ENCODE data around the gene PLXNB1. TPM values are rescaled to one million over a fixed set of nuclear protein-coding genes. Genes with fewer than 3 reads are reported as not detected.

PLXNB1 gene
- total and polyA plus RNA-seq, 2 experiments from 2014 or later: 49.0 to 144 TPM

DNA sequence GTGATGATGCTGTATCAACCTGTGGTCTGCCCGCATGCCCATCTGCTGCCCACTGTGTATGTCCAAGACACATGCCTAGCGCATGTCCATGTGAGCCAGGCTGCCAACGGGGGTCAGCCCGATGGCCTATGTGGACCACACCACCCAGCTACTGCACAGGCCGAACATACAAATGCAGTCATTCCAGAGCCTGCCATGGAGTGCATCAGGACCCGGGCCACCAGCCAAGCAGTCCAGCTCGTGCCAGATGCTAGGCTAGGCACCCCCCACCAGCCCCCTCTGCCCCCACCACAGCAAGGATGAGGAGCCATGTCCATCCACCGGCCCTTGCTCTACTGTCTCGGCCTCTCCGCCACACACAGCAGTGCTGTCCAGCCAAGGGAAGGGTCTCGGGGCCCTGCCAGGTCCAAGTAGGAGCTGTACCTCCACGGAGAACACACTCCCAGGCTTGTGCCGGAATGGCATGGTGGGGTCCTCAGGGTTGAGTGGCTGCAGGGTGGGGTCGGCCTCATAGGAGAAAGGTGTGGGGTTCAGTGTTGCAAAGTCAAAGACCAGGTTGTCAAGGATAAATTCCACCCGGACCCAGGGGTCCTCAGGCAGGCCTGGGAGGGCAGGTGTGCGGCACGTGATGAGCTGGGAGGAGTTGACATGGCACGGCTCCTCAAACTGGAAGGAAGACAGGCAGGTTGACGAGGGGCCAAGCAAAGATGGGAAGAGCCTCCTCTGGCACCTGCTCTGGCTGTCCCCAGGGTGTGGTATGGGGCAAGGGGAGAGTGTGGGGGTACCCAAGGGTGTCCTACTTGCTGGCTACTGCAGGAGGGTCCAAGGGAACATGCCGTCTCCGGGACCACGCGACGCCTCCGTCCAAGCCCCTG is 15.3 kb downstream of the PLXNB1 start (continued):
- TF ChIP-seq NANOG (IDR thresholded peaks at IDR 0.05; ENCODE audit: borderline replicate concordance): no peak
- TF ChIP-seq EZH2phosphoT487 (IDR thresholded peaks at IDR 0.05; ENCODE audit: unreplicated experiment): no peak
- TF ChIP-seq STAT1 (IDR thresholded peaks at IDR 0.05; ENCODE audit: unreplicated experiment): no peak
- TF ChIP-seq, protein P1, sequence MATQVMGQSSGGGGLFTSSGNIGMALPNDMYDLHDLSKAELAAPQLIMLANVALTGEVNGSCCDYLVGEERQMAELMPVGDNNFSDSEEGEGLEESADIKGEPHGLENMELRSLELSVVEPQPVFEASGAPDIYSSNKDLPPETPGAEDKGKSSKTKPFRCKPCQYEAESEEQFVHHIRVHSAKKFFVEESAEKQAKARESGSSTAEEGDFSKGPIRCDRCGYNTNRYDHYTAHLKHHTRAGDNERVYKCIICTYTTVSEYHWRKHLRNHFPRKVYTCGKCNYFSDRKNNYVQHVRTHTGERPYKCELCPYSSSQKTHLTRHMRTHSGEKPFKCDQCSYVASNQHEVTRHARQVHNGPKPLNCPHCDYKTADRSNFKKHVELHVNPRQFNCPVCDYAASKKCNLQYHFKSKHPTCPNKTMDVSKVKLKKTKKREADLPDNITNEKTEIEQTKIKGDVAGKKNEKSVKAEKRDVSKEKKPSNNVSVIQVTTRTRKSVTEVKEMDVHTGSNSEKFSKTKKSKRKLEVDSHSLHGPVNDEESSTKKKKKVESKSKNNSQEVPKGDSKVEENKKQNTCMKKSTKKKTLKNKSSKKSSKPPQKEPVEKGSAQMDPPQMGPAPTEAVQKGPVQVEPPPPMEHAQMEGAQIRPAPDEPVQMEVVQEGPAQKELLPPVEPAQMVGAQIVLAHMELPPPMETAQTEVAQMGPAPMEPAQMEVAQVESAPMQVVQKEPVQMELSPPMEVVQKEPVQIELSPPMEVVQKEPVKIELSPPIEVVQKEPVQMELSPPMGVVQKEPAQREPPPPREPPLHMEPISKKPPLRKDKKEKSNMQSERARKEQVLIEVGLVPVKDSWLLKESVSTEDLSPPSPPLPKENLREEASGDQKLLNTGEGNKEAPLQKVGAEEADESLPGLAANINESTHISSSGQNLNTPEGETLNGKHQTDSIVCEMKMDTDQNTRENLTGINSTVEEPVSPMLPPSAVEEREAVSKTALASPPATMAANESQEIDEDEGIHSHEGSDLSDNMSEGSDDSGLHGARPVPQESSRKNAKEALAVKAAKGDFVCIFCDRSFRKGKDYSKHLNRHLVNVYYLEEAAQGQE (IDR thresholded peaks at IDR 0.05; ENCODE audit: unreplicated experiment): no peak
- TF ChIP-seq, protein P2, sequence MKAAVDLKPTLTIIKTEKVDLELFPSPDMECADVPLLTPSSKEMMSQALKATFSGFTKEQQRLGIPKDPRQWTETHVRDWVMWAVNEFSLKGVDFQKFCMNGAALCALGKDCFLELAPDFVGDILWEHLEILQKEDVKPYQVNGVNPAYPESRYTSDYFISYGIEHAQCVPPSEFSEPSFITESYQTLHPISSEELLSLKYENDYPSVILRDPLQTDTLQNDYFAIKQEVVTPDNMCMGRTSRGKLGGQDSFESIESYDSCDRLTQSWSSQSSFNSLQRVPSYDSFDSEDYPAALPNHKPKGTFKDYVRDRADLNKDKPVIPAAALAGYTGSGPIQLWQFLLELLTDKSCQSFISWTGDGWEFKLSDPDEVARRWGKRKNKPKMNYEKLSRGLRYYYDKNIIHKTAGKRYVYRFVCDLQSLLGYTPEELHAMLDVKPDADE (IDR thresholded peaks at IDR 0.05): no peak

DNA sequence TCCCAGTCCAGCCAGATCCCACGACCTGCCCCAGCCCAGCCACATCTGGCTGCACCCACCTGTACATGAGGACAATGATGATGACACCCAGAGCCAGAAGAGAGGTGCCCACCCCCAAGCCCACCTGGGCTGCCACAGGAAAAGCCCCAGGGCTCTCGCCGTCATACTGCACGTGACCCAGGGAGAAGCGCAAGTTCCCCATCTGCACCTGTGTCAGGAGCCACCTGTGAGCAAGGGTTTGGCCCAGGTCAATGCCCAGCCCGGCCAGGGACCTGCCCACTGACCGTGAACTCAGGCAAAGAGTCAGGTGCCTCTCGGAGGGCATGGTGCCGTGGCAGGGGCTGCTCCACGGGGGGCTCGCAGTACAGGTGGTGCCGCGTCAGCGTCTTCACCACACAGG is 16.3 kb downstream of the PLXNB1 start:
- H3K36me3 Mint-ChIP-seq (ENCODE audit: low read depth): peaks cover 94% of the 10 kb centered on the region
- peaks cover 15% of the 10 kb centered on the region; the same call in 1 of the 2 replicates for H3K36me3 ChIP-seq (ENCODE audit: insufficient read depth)
- no peak overlapping the region for H3K27ac Mint-ChIP-seq

DNA sequence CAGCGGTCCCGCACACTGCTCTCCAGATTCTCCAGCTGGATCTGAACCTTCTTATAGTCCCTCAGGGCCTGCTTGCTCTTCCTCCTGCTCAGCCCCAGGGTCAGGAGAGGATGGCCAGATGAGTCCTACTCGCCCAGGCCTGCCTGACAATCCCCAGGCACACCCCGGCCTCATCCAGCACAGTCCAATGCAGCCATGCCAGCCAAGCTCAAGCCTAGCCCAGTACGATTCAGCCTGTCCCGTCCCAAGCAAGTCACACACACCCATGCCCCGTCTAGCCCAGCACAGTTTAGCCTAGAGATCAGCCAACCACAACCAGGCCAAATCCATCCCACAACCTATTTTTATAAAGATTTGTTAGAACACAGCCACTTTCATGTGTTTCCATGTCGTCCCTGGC is 16.8 kb downstream of the PLXNB1 start:
- H3K4me3 ChIP-seq: no peak overlapping the region
- no peak for ATAC-seq
- H3K79me2 ChIP-seq (replicated peaks; ENCODE audit: insufficient read depth): no peaks in the 10 kb centered on the region
- H2AFZ ChIP-seq: no peak overlapping the region
- no peaks in the 10 kb centered on the region for H3K9me3 Mint-ChIP-seq
- no peaks in the 10 kb centered on the region for H3K4me1 Mint-ChIP-seq
- no peaks in the 10 kb centered on the region for H3K27me3 ChIP-seq (ENCODE audit: insufficient read depth)
- H3K27me3 Mint-ChIP-seq (ENCODE audit: insufficient read depth, low read depth, poor library complexity): peaks cover 25% of the 10 kb centered on the region
- no peaks in the 10 kb centered on the region for H3K9me2 ChIP-seq (ENCODE audit: insufficient read depth)
- H3K4me1 ChIP-seq (ENCODE audit: insufficient read depth): no peaks in the 10 kb centered on the region
- no peaks in the 10 kb centered on the region for H3F3A ChIP-seq (replicated peaks; ENCODE audit: low read depth)
- H3K27ac ChIP-seq (ENCODE audit: low read depth): no peak overlapping the region
- peaks cover 15% of the 10 kb centered on the region; the same call in 1 of the 2 replicates for H3K36me3 ChIP-seq (ENCODE audit: insufficient read depth)
- no peak overlapping the region for H3K4me2 ChIP-seq
- DNase-seq (ENCODE audit: low spot score): no peak
- H3K4me3 Mint-ChIP-seq: no peak overlapping the region
- peaks cover 94% of the 10 kb centered on the region for H3K36me3 Mint-ChIP-seq (ENCODE audit: low read depth)
- H3K27ac Mint-ChIP-seq: no peak overlapping the region
- H4K20me1 ChIP-seq (replicated peaks; ENCODE audit: insufficient read depth): no peaks in the 10 kb centered on the region; the same call in 1 of the 2 replicates
- no peak for TF ChIP-seq ZNF331 (CRISPR knock-in tag; IDR thresholded peaks at IDR 0.05; ENCODE audit: low read depth)
- no peak for TF ChIP-seq ZNF114 (CRISPR knock-in tag; IDR thresholded peaks at IDR 0.05)
- TF ChIP-seq EZH2phosphoT487 (IDR thresholded peaks at IDR 0.05; ENCODE audit: unreplicated experiment): no peak

More for the DNA sequence above, 16.3 kb downstream of the PLXNB1 start:
- Histone ChIP-seq H4K20me1 (replicated peaks; ENCODE audit: insufficient read depth) (no peaks in the 10 kb centered on the region; the same call in 1 of the 2 replicates), H3K9me2 (ENCODE audit: insufficient read depth) (no peaks in the 10 kb centered on the region), H3K27ac (ENCODE audit: low read depth) (no peak overlapping the region), H3K79me2 (replicated peaks; ENCODE audit: insufficient read depth) (no peaks in the 10 kb centered on the region), H3K4me2 (no peak overlapping the region), H3K27me3 (ENCODE audit: insufficient read depth) (no peaks in the 10 kb centered on the region), H3F3A (replicated peaks; ENCODE audit: low read depth) (no peaks in the 10 kb centered on the region), H3K4me1 (ENCODE audit: insufficient read depth) (no peaks in the 10 kb centered on the region), H2AFZ (no peak overlapping the region), H3K4me3 (no peak overlapping the region)
- TF ChIP-seq STAT1 (IDR thresholded peaks at IDR 0.05; ENCODE audit: unreplicated experiment): no peak
- no peak for TF ChIP-seq NANOG (IDR thresholded peaks at IDR 0.05; ENCODE audit: borderline replicate concordance)
- TF ChIP-seq ZNF331 (CRISPR knock-in tag; IDR thresholded peaks at IDR 0.05; ENCODE audit: low read depth): no peak
- peaks cover 21% of the 10 kb centered on the region for H3K27me3 Mint-ChIP-seq (ENCODE audit: insufficient read depth, low read depth, poor library complexity)
- ATAC-seq (no peak), DNase-seq (ENCODE audit: low spot score) (no peak)
- no peaks in the 10 kb centered on the region for H3K9me3 Mint-ChIP-seq
- no peak overlapping the region for H3K4me3 Mint-ChIP-seq
- no peaks in the 10 kb centered on the region for H3K4me1 Mint-ChIP-seq

Measured in GM23338 (cell line).